LNCAP (cell line): ENCODE data around the gene TMEM72.

Experiments used
- CTCF ChIP-seq: fragments of 450-650 bp; IDR thresholded peaks from 2 replicates; pipeline ENCODE4 v1.5.1; 2017; ENCODE audit warnings: mild to moderate bottlenecking

Gene TMEM72

GRCh38 chr10:44891721-44892120 is 19.4 kb upstream of the TMEM72 start:
- TF ChIP-seq CTCF, result no peak

- no peak for TF ChIP-seq CTCF
Observed at GRCh38 chr10:44893604-44894468, 17.3 kb upstream of the TMEM72 start.

- TF ChIP-seq CTCF, result no peak
Observed at GRCh38 chr10:44894691-44895090, 16.4 kb upstream of the TMEM72 start.

GRCh38 chr10:44895280-44895679 is 15.9 kb upstream of the TMEM72 start:
- TF ChIP-seq CTCF, result no peak

- no peak for TF ChIP-seq CTCF
Observed at GRCh38 chr10:44897049-44897448, 14.1 kb upstream of the TMEM72 start.

- TF ChIP-seq CTCF, result no peak
Observed at GRCh38 chr10:44898665-44899064, 12.5 kb upstream of the TMEM72 start.

- TF ChIP-seq CTCF, result no peak
Observed at GRCh38 chr10:44899450-44900080, 11.6 kb upstream of the TMEM72 start.
